Cardiac septum (tissue), 1 donor: Measurements from ENCODE around the gene DNAJC7. TPM values are rescaled to one million over a fixed set of nuclear protein-coding genes. Genes with fewer than 3 reads are reported as not detected.
A peak's percentile ranks its signal among the peaks of the same experiment; 100 is the strongest.
"Not testable (repeated sequence)": the region's sequence is repeated elsewhere in the genome, so short reads cannot be mapped to it uniquely, and the experiment has no call there.

Source experiments
- DNase-seq: peaks from one replicate; pipeline ENCODE4 v3.0.0-alpha.2; 2020; ENCODE audit warnings: low spot score
- intact Hi-C: fragments of 100-400 bp; cut with DNase I; formaldehyde crosslinking; loops from one replicate; pipeline ENCODE4 v1.14.0; 2022
- total RNA-seq: library from RNA; stranded (reverse); fragmentation: NEBNext Ultra II Directional; extraction: Animal tissue kit (Norgen Biotek cat#: 25700); gene quantifications from one replicate; pipeline ENCODE4 v1.2.1, GENCODE V29; 2021
- donor health status: DM: no; HTN: no; CAD: no.

The DNAJC7 gene
- total RNA-seq, 1 donor from 2014 or later = 77.4 TPM

DNA sequence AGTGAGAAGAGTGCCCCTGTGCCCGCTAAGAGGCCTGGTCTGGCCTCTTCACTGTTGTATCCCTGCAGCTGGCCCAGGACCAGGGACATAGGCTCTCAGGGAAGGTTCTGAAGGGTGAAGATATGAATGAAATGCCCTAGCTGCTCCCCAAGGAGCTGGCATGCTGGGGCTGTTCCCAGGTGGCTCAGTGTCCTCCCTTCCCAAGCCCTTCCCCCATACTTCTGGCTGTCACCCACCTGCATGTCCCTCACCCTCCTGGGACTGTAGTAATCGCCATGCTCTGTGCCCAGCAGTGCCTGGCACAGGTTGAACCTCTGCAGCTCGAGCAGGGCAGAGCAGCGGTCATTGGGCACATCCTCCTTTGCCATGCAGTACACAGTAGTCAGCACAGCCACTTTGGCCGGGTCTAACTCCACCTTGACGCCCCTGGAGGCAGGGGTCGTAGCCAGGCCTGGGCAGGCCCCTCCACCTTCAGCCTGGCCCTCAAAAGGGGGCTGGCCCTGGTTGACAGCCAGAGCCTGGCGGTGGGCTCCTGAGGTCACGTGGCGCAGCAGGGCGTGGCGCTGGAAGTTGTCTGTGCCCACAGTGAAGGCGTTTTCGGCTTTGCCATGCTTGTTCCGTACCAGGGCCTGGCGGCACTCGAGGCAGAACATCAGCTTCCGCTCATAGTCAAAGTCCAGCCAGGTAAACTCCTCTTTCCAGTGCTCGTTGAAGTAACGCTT, 25.5 kb upstream of the DNAJC7 start:
- intact Hi-C loops = no loop called here
- DNase-seq = no peak

DNA sequence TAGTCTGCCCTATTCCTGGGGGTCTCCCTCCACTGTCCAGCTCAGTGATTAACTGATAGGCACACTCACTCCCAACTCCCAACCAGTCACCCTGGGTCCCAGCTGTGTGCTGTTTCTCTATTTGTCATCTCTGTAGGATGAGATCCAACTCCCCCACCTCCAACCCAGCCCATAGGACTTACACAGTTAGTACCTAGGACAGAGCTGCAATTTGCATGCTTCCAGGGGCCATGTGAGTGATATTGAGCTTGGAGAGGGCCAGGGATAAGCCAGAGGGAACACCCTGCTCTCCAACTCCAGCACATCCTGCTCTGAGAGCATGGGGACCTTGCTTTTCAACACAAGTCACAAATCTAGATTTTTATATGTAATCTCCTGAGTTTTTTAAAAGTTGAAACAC, 24.4 kb upstream of the DNAJC7 start:
- DNase-seq = no peak
- intact Hi-C loops = no loop called here

DNA sequence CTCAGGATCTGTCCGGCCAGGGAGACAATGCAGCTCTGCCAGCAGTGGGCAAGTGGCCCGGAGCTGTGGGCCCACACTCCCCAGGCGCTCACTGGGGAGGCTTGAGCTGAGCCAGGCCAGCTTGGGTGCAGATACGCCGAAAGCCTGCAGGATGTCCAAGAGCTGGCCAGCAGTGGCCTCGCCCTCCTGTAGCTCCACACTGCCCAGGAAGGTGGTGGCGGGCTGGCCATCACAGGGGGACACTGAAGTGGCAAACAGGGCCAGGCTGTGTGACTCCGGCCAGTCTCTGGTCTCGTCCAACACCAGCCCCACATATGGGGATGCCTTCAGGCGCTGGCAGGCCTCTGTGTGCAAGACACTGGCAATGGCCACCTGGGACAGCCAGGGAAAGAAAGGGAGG, 23.6 kb upstream of the DNAJC7 start:
- intact Hi-C loops = no loop called here

DNA sequence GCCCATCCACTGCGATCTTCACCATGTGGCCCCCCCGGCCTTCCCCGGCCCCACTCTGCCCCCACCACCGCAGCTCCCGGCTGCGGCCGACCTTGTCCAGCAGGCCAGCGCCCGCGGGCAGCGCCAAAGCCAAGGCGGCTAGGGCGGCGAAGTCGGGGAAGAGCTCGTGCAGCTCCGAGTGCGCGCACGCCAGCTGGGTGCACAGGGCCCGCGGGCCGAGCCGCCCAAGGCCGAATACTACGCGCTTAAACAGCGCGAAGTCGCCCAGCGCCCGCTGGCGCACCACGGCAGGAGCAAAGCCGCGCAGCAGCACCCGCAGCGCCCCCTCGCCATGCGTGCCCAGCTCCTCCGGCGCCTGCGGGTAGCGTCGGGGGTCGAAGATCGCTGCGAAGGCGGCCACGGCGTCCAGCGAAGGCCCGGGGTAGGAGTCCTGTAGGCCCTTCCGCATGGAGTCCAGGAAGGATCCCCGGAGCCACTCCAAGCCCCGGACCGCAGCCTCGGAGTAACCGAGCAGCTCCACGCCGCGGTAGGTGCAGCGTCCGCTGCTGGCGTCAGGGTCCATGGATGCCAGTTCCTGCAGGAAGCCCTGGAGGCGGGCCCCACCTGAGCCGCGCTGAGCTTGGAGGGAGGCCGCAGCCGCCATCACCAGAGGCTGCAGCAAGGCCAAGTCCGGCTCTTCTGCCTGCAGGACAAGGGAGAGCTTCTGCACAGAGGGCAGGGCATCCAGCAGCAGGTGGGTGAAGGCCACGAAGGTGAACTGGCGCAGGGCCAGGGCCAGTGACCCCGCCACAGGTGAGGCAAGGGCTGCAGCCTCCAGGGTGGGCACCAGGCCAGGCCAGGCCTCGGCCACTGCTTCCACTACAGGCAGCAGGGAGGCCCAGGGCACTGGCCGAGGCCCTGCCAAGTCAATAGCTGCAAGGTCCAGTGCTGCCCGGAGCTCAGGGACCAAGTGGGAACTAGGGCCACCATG, 22.8 kb upstream of the DNAJC7 start:
- intact Hi-C loops = no loop called here
- no peak for DNase-seq

More for the DNA sequence above, 23.6 kb upstream of the DNAJC7 start:
- DNase-seq = no peak

DNA sequence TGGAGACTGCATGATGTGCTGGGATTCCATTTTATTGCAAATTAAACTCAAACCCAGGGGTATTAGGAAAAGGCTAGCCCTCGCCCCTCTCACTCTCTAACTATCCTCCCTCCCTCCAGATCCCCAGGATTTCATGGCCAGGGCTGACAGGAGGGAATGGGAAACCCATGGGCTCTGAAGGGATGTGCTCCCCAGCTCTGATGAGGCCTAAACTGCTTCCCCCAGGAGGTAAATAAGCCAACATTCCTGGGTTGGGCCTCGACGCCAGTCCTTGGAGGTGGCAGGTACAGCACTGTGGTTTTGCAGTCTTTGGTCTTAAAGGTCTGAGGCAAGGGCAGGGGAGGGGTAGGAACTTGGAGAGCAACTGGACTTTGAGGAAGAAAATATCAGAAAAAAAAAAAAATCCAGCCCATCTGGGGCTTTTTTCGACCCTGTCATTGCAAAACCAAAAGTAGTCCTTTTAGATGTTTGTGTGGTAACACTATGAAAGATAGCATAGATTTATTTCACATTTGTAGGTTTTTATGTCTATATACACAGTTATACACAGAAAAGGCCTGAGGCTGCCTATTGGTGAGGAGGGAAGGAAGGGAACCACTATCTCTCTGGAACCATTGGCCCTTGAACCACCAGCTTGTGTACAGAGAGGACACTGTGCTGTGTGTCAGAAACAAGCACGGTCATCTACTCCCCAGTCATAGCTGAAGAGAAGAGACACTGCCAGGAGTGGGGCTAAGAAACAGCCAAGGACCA, 21.2 kb upstream of the DNAJC7 start:
- intact Hi-C loops = no loop called here
- DNase-seq = no peak

DNA sequence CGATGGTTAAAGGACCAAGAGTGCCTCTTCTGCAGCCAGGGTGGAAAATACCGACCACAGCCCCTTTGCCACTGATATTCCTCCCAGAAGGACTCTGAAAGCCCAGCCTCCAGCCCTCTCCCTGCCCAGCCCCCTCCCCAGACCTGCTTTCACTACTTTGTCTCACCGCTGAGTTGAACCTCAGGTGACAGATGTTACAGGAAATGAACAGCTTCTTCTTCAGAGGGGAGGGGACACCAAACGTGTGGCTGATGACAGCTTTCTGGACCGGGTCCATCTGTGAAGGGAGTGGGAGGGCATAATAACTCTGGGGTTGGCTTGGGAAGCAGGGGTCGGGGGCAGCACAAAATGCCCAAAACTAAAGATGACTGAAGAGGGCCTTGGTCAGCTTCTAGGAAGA, 16.8 kb upstream of the DNAJC7 start:
- intact Hi-C loops = no loop called here
- DNase-seq = no peak

DNA sequence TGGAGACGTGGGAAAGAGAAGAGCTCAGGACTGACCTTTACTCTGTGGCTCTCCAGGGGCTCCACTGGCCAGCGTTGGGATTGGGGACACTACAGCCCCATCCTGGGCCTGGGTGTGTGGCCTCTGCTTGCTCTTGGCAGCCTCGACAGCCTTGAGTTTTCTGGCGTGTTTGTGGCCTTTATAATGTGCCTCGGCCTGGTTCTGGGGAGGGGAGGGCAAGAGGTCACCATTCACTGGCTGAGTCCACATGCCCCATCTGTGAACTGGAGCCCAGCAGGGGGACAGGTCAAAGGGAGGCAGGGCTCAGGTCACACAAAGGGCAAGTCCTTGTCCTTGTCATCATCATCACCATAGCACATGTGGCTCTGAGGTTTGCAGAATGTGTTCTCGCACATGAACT, 14.3 kb upstream of the DNAJC7 start:
- intact Hi-C loops = no loop called here
- no peak for DNase-seq

DNA sequence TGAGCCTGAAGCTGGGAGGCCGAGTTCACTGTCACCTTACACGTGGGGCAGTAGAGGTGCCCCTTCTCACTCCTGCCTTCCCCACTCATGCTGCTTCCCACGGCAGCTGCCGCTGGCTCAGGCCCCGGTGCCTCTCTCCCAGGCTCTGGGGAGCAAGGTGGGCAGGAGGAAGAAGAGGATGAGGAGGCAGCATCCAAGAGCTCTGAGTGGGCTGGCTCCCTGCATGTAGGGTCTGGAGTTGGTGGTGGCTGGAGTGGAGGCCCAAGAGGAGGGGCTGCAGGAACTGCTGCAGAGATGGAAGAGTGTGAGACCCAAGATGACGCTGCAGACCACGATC, 11.5 kb upstream of the DNAJC7 start:
- intact Hi-C loops = loop anchor here (5.0 to 10.0 kb wide), 2 partner anchors 39 to 506 kb away; partner anchors contain the start of gene NAGLU
- no peak for DNase-seq

DNA sequence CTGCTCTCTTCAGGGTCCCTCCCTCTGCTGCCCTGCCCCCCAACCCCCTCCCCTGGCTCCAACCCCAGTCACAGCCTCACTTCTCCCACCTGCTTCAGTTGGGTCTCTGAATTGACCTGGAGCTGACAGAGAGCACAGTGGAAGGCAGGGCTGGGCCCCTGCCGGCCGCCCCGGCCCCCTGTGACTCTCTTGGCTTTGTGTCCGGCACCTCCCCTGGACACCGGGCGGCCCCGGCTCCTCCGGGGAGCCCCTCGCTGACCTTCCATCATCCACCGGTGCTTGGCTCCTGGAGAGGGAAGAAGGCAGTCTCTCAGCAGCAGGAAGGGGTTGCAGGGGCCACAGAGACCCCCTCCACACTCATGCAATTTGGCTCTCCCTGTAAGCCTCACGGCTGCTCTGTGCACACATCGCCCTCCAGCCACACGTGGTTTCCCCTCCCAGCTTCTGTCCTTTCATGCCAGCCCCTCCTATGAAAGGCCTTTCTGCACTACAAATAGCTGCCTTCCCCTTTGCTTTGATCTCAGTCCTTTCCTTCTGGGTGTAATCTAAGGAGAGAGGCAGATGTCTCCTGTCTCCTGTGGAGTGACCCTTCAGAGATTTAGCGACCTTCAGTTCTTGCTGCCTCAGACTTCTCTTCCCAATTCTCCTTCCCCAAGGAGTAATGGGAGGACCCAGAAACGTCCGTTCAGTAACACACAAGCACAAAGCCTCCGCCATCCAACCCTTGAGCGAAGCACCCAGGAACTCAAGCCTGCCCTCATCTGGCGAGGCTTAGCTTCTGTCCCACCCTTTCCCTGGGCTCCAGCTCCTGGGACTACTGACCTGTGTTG, 10.9 kb upstream of the DNAJC7 start:
- DNase-seq = no peak
- intact Hi-C loops = loop anchor here (5.0 to 10.0 kb wide), 2 partner anchors 39 to 507 kb away; partner anchors contain the start of gene NAGLU

DNA sequence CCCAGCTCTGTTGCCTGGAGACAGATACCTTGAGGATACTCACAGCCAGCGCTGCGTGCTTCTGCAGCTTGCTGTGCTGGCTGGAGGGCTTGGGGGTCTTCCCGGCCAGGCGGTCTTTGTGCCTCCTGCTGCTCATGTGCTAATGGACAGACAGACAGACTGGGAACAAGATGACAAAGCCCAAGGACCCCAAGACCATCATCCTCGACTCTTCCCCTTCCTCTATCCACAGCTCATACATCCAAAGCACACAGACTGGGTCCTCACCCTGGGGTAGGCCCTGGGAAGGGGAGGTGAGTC, 10.3 kb upstream of the DNAJC7 start:
- intact Hi-C loops = loop anchor here (5.0 to 10.0 kb wide), 2 partner anchors 40 to 507 kb away; partner anchors contain the start of gene NAGLU
- DNase-seq = no peak

DNA sequence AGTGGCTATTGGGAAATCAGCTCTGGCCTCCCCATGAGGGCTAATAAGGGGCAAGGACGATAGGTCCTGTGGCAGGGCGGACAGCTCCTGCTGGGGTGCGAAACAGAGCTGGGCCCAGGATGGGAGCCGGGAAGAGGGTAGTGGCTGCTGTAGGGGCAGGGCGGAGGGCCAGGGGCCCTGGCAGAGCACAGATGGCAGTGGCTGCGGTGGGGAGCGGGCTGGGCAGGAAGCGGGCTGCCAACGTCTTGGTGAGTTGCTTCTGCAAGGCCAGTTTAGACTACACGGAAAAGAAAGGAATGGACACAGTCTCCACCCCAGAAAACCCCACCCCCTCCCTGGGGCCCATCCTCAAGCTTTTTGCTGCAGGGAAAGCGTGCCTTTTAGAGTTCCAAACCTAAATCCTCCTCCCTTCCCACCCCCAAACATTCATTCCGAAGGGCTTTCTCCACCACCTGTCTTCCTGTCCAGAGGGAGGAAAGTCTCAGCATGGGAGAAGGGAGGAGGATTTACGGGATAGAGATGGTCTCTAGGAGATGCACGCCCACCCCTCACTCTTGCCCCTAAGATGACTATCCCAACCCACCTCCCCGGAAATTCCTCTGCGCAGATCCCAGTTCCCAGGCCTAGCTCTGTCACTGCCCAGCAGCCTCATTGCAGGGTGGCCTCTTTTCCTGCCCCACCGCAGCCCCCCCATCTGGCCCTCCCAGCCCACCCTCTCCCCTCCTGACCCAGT, 9.8 kb upstream of the DNAJC7 start:
- intact Hi-C loops = loop anchor here (5.0 to 10.0 kb wide), 2 partner anchors 40 to 508 kb away; partner anchors contain the start of gene NAGLU
- DNase-seq = no peak

DNA sequence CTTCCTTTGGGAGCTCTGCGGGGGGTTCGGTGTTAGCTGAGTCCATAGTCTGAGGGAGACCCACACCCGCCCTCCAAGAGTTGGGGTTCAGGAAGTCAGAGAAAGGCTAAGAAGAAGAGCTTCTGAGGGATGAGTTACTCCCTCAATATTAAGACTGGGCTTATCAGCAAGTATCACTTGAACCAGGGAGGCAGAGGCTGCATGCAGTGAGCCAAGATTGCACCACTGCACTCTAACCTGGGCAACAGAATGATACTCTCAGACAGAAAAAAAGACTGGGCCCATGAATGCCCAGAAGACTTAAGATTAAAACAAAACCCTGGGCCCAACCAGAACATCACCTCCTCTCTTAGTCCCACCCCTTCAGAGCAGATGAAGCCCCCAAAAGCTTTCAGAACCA, 8.7 kb upstream of the DNAJC7 start:
- no peak for DNase-seq
- intact Hi-C loops = loop anchor here (1.0 to 10.0 kb wide), 4 partner anchors 41 to 509 kb away; partner anchors contain the start of gene NAGLU

DNA sequence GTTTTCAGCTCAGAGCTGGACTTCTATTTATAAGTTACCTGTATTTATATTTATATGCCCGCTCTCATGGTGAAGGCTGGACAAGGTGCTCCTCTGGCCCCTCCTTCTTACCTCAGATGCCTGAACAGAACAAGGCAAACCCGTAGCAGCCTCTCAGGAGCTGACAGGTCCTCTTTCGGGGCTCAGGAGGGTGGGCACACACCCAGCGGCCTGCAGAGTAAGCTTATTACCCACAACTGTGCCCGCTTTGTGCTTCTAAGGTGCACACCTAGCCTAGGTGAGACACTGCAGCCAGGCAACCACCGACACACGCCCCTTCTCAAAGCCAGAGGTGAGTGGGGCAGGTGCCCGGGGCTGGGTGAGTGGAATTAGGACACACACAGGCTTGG, 7.9 kb upstream of the DNAJC7 start:
- intact Hi-C loops = loop anchor here (1.0 to 10.0 kb wide), 4 partner anchors 42 to 510 kb away; partner anchors contain the start of gene NAGLU
- DNase-seq = no peak

DNA sequence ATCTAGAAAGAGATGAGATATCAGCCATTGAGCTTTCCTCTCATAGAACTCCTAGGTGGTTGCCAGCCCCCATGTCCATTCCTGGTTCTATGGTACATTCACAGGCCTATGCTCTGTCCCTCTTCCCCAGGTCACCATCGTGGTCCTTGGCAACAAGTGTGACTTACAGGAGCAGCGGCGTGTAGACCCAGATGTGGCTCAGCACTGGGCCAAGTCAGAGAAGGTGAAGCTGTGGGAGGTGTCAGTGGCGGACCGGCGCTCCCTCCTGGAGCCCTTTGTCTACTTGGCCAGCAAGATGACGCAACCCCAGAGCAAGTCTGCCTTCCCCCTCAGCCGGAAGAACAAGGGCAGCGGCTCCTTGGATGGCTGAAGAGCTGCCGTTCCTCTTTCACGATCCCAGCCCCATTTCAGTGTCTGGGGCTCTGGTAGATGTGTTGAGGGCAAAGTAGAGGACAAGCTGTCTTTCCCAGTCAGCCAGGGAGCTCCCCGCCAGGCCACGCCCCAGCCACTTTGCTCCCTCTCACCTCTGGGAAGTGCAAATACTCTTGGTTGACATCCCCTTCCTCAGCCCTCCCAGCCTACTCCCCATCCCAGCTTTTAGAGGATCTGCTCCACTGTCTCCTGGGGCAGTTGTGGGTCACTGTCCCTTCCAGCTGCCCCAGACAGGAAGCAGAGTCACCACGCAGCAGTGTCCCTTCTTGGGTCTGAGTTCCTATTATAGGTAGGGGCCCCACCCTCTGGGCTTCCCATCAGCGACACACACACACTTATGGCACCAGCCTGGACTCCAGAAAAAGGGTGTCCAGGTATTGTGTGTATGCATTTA, 6.5 kb upstream of the DNAJC7 start:
- DNase-seq = peak; percentile 79
- intact Hi-C loops = loop anchor here (2.0 to 10.0 kb wide), 2 partner anchors 79 to 511 kb away; partner anchors contain the start of gene NAGLU

DNA sequence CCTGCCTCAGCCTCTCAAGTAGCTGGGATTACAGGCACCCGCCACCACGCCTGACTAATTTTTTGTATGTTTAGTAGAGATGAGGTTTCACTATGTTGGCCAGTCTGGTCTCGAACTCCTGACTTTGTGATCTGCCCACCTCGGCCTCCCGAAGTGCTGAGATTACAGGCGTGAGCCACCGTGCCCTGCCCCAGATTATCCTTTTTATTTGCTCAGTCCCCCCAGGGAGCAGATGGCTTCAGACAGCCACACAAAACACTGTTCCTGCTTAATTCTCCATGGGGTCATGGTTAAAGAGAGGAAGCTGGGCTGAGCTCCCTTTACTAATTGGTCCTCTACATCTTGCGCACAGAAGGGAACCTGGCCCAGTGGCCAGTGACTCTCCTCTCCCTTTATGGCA, 3.6 kb upstream of the DNAJC7 start:
- DNase-seq = not testable (repeated sequence)
- intact Hi-C loops = loop anchor here (2.0 to 10.0 kb wide), 2 partner anchors 54 to 514 kb away; partner anchors contain the start of genes CNP and NAGLU

DNA sequence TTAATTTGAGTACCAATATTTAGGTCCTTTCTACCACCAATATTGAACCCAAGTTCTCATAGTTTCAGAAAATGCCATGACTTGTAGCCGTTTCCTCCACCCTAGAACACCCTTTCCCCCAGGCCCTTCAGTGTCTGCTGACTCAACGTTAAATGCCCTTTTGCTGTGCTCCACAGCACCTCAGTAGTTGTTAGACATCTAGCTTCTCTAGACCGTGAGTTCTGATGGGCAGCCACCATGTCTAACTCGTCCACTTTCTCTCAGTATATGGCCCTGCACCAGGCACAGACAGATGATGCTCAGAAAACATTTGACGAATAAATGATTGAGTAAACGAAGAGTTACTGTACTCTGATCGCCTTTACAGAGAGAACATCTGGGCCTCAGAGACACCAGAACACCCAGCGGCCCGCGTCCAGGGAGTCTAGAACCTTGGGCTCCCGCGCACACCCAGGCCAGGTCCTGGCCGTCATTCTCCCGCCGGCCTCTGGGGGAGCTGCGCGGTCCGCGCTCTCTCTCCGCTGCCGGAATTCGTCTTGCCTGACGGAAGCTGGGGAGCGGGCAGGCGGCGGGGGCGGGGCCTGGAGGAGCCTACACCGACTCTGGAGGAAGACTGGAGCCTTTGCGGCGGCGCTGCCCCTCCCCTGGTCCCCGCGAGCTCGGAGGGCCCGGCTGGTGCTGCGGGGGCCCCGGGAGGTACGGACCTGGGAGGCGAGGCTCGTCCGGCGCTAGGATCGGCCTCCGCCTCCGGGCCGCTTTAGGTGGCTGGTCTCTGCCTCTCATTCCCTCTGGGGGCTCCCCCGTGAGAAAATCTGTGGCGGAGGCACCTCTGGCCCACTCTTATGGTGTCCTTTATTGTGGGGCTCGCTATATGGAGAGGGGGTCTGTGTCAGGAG, 2.5 kb upstream of the DNAJC7 start, which contains the start of gene NKIRAS2:
Gene NKIRAS2, plus strand, starts transcription at position 582 of the 896 bp plus-strand sequence. CDS start 1,488 bp downstream, outside the sequence.
- intact Hi-C loops = loop anchor here (2.0 to 10.0 kb wide), 2 partner anchors 53 to 515 kb away; partner anchors contain the start of genes CNP and NAGLU
- peak; percentile 98 for DNase-seq
